Right ventricle myocardium superior (tissue), 1 donor: ENCODE measurements around the gene RNF224. TPM values are rescaled to one million over a fixed set of nuclear protein-coding genes. Genes with fewer than 3 reads are reported as not detected.

Experiments used
- ATAC-seq: fragments of 200-7000 bp; cut with Tn5 transposase; one replicate; pipeline ENCODE4 v1.9.1; 2020; ENCODE audit warnings: mild to moderate bottlenecking; ENCODE audit not compliant: poor library complexity
- DNase-seq: peaks from one replicate; pipeline ENCODE4 v3.0.0-alpha.2; 2020
- intact Hi-C: fragments of 100-400 bp; cut with DNase I; formaldehyde crosslinking; loops from one replicate; pipeline ENCODE4 v1.11.2; 2022
- total RNA-seq: library from RNA; stranded (reverse); fragmentation: NEBNext Ultra II Directional; extraction: Animal tissue kit (Norgen Biotek cat#: 25700); gene quantifications from one replicate; pipeline ENCODE4 v1.2.1, GENCODE V29; 2021
- donor health status: DM: no; HTN: yes; CAD: no; lungs with severe emphysema.

The RNF224 gene
- total RNA-seq, 1 donor from 2014 or later = not detected

DNA sequence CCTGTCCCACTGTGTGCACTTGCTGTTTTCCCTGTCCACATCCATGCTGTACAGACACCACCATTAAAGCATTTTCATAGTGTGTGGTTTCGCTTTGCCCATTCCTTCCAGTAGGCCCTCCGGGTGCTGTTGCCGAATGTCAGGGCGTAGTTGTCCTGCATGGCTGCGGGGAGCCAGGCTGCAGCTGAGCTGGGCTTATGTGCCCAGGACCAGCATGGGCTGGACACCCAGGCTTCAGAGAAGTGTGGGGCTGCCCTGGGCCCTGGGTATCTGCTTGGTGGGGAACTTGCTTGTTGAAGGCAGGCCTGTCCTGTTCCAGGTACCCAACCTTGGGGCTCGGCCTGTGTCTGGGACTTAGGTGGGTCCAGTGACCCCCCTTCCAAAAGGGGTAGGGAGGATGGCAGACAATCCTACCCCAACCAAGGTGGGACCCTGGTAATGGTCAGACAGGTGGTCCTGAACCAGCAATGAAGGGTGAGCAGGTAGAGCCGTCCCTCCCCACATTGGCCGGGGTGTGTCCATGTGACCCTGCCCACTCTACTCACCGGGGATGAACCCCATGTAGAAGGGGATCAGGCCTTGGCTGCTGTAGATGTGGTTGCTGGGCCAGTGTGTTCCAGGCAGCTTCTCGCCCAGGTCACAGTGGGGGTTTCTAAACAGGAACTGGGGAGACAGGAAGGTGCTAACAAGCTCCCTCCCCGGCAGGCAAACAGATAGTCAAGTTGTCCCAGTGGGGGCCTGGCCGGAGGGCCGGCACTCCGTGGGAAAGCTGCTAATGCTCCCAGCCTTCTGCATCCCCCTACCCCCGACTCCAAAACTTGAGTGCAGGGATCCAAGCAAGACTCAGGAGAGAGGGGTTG is 16.6 kb downstream of the RNF224 start:
- intact Hi-C loops = no loop called here
- ATAC-seq (no peak), DNase-seq (no peak)

DNA sequence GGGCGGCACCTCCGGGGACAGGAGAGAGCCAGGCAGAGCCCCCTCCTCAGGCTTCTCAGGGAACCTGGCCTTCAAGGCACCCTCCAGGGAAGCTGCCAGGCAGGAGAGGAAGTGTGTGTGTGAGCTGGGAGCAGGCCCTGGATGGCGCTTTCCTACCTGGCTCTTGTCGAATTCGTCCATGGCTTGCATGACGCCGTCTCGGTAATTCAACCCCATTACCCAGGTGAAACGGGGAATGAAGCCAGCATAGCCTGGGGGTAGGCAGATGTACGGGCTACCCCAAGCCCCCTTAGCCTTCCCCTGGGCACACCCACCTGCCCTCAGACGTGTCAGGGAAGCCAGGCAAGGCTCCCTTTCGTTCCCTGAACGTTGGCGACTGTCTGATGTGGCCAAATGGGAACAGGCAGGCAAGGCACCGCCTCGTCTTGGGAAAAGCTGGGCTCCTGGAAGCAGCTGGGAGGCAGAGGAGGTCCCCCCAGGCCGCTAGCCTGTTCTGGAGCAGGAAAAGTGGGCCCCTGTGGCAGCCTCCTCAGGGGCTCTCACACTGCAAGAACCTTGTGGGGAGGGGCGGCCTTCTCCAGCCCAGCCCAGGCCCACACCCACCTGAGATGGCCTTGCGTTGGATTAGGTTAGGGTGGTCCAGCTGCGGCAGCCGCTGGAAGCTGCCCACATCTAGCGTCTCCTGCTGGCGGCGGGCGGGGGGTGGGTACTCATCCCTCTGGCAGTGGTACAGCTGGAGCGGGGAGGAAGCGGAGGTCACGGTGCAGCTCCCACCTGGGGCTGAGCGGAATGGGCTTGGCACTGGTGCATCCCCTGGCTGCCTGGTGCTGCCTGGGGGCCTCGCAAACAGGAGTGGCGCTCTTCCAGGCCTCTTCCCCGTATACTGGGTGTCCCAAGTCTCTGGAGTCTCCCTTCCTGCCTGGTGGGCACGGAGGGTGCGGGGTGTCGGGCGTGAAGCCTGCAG is 17.5 kb downstream of the RNF224 start:
- intact Hi-C loops = no loop called here
- DNase-seq (no peak), ATAC-seq (no peak)

DNA sequence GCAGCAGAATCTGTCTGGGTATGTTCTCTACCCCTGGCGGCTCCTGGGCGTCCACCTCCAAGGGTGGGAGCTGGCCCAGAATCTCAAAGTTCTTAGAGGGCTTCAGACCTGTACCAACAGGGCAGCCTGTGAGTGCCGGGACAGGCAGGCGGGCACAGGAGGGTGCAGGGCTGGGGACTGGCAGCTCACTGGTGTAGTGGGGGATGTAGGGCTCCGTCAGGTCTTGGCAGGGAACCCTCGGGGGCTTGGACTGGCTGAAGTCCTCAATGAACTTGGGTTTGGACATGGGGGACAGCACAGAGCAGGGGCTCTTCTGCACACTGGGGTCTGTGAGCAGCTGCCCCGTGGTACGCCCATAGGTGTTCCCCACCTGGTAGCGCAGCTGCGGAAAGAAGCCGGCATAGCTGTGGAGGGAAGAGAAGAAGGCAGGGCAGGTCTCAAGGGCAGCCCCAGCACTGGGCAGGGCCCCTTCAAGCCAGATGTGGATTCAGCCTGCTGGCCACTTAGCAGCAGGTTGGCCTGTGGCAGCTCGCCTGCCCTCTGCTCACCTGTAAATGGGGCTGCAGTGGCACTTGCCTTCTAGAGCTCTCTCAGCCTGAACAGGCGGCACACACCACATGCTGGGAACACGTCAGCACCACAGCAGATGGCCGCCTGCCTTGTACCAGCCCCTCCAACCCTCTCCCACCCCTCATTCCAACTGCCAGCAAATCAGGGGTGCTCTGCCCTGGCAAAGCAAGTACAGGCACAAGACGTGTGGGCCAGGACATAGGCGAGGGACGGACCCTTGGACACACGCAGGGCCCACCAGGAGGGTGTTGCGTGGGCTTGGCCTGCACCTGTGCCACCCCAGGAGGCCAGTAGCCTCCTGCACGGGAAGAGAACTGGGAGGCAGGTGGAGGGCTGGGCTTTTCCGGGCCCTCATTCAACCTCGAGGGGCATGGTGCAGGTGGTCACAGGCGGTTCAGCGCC is 18.4 kb downstream of the RNF224 start:
- DNase-seq = no peak
- intact Hi-C loops = no loop called here
- no peak for ATAC-seq

DNA sequence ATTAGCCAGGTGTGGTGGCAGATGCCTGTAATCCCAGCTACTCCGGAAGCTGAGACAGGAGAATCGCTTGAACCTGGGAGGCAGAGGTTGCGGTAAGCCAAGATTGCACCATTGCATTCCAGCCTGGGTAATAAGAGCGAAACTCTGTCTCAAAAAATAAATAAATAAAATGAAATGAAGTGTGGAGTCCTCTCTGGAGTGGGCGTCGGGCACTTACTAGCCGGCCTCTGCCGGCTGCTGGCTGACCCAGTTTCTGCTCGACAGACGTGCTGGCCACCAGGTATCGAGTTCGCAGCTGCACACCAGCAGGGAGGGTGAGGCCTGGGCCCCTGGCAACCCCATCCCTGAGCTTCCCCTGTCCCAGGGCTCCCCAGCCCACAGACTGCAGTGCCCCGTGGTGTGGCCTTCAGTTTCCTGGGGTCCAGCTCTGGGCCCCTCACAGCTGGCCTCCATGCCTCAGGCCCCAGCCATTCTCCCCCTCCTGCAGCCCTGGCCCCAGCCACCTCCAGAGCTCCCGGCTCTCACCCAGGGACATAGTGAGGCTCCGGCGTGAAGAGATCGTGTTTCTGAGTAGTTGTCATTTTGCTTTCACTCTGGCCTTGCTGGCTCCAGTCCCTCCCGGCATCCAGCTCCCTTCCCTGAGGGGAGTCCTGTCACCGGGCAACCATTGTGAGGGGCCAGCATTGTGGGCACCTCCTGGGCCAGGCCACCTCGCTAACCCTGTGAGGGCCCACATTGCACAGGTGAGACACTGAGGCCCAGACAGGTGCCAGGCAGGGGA is 20.0 kb downstream of the RNF224 start:
- ATAC-seq = no peak
- intact Hi-C loops = no loop called here
- no peak for DNase-seq

DNA sequence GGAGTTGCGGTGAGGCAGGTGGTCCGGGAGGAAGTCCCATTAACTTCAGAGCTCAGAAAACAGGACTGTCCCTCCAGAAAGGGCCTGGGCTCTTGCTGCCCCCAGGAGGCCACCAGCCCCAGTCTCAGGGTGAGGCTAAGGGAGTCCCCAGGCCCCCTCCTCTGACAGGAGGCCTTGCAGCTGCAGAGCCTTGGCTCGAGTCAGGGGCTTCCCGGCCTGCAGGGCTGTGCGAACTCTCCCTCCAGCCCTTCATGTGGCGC is 20.5 kb downstream of the RNF224 start:
- ATAC-seq = no peak
- intact Hi-C loops = no loop called here

DNA sequence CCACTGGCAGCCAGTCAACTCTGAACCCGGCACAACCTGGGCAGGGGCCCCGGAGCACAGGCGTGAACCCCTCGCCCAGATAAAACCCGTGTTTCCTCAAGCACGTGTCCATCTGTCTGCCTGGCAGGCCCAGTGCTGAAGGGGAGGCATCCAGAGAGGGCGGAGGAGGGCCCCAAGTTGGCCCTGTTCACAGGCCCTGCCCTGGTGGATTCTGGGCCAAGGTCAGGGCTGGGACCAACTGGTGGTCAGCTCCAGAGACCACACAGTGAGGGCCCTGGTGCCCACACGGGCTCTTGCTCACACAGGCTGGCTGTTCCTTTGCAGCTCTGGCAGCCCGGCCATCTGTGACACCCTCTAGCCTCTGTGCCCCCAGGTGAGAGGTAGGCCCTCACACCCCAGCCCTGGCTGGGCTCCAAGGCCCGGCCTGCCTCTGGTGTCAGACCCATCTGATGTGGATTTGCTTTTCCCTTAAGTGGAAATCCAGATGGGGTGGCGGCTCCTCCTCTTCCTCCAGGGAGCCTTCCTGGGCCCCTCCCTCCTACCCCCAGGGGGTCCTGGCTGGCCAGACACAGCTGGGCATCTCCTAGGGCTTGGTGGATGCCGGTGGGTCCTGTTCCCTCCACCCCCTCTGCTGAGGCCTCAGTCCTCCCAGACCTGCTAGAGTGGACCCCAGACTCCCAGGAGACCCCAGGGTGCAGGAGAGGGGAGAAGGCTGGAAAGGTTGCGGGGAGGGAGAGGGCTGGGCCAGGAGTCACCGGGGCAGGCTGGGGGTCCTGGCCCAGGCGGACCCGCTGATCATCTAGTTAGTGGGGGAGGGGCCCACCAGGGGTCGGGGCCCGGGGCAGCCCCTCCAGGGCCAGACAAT is 23.3 kb downstream of the RNF224 start:
- intact Hi-C loops = no loop called here
- ATAC-seq (peak; percentile 36), DNase-seq (peak; percentile 64)

More for the DNA sequence above, 20.5 kb downstream of the RNF224 start:
- no peak for DNase-seq

DNA sequence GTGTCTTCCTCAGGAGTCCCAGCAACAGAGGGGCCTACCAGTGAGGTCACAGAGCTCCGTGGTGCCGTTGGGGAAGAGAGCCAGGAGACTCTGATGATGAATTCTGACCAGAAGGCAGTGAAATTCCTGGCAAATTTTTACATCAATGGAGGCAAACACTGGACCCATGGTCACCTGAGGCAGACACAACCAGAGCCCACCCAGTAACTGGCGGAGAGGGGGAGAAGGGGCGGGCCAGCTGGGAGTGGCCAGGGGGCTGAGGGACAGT is 23.8 kb downstream of the RNF224 start, which contains the start of gene STPG3:
TSS of gene STPG3 (plus strand) at position 93 of the 268 bp plus-strand sequence. CDS start at position 94, 1 bp downstream.
- no peak for DNase-seq
- intact Hi-C loops = no loop called here
- ATAC-seq = no peak

DNA sequence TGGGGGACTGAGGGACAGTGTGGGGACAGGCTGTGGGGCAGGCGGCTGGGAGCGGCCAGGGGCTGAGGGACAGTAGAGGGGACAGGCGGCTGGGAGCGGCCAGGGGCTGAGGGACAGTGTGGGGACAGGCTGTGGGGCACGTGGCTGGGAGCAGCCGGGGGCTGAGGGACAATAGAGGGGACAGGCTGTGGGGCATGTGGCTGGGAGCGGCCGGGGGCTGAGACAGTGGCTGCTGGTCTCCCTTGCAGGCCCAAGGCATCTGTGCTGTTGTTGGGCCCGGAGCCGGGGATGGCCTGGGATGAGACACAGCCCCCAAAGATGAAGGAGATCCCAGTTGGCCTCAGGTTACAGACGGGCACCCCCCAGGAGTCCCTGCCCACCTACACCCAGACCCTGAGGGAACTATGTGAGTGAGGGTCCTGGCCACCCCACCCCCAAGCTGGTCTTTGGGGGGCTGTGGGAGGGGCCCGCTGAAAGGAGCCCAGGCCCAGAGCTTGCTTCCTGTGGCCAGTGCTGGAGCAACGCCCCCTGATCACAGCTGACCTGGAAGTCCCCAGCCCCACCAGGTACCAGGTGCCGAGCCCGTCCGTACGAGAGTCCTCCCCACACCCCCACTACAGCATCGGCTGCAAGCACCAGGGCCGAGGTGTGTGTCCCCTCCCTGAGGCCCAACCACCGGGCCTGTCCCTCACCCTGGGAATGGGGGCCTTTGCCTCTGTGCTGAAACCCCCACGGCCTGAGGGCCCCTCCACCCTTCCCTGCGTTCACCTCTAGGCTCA is 24.4 kb downstream of the RNF224 start:
- ATAC-seq (no peak), DNase-seq (no peak)
- intact Hi-C loops = no loop called here

DNA sequence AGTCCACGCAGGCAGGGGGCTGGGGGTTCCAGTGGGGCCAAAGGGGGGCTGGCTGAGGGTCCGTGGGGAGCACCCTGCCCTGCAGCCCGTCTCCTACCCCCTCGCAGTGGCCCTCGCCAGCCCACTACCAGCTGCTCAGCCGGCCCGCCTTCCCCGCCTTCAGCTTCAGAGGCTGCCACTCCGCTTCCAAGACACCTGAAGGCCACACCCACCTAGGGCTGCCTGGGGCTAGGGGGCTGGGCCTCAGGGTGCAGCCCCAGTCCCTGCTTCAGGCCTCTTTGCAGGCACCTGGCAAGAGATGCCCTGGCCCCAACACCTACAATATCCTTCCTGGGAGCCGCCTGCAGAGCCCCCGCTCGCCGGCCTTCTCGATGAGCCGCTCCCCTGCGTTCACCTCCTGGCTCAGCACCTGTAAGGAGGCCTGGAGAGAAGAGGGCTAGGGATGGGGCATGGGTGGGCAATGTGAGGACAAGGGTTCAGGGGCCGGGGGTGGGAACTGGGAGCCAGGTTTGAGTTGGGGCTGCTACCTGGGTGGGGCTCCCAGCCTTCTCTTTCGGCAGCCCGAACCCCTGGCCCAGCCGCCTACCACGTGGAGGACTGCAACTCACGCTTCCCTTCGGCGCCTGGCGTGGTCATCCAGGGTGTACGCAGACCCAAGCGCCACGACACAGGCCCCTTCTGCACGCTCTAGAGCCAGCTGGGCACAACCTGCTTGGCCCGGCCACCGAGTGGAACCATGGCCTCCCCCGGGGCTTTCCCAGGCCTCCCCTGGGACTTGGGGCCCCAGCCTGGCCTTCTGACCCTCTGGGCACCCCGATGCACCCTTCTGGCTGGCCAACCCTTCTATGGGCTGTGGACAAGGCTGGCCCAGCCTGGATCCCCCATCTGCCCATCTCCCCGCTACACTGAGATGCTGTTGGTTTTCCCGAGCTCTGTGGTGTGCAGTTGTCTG is 25.5 kb downstream of the RNF224 start:
- DNase-seq (no peak), ATAC-seq (no peak)
- intact Hi-C loops = no loop called here

DNA sequence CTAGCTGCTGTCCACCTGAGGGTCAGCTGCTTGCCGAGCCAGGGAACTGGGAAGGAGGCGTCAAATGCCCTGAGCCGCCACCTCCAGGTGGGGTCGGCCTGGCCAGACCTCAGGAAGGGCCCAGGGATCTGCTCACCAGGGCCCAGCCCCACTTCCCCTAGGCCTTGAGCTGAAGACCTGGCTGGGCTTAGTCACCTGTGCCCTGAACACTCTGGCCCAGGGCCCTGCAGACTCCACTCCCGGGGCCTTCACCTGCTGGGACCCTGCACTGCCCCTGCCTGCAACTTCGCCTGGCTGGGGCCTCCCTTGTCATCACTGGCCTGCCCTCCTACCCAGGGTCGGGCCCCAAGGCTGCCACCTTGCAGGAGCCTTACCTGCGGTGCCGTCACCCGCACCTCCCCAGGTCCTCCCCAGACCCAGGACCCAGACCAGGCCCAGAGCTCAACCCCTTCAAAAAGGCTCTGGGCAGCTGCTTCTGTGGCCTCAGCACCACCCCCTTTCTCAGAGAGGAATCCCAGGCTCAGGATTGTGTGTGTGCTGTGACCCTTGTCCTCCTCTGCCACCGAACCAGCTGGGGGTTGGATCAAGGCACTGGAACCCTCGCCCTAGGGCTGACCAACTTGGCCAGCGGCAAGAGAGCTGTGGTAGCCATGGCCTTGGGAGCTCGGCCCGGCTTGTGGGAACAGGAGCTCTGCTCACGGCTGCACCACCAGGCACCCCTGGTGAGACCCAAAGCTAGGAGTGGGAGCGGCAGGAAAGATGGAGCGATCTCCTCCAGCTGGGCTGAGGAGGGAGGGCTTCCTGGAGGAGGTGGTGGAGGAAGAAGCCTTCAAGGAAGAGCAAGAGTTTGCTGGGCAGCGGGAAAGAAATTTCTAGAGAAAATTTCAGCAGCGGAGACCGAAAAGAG is 26.7 kb downstream of the RNF224 start:
- DNase-seq (no peak), ATAC-seq (no peak)
- intact Hi-C loops = no loop called here

DNA sequence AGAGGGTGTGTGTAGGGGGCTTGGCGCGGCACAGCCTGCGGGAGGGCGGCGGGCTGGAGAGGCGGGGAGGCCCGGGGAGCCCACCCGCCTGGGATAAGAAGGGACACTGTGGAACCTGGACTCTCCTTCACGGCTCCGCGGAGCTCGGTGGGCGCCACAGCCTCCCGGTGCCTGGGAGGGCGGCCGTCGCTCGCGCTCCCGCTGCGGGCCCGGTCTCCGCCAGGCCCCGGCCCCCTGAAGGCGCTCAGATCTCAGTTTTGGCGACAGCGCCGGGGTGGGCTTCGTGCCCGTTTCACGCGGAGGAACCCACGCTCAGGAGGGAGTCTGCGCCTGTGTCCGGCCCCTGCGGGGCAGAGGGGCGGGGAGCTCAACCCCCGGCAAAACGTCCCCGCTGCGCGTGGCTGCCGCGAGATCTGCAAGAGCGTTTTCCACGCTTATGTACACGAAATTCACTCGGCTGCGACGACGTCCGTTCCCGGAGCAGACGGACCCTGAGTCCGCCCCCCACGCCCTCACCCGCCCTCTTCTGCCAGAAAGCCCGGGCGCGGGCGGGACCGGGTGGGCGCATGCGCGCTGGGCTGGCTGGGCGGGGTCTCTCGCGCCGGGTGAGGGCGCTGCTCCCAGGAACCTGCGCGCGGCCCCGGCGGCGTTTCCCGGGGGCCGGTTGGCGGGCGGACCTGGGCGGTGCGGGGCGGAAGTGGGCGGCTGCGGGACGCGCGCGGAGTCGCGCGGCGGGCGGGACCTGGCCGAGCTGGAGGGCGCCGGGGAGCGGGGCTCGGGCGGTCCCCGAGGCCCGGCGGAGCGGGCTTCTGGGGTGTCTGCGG is 27.5 kb downstream of the RNF224 start, which contains the start of gene NELFB:
TSS of gene NELFB (plus strand) at position 704 of the 824 bp plus-strand sequence.
- ATAC-seq = peak; percentile 92
- intact Hi-C loops = no loop called here
- DNase-seq = peak; percentile 97

DNA sequence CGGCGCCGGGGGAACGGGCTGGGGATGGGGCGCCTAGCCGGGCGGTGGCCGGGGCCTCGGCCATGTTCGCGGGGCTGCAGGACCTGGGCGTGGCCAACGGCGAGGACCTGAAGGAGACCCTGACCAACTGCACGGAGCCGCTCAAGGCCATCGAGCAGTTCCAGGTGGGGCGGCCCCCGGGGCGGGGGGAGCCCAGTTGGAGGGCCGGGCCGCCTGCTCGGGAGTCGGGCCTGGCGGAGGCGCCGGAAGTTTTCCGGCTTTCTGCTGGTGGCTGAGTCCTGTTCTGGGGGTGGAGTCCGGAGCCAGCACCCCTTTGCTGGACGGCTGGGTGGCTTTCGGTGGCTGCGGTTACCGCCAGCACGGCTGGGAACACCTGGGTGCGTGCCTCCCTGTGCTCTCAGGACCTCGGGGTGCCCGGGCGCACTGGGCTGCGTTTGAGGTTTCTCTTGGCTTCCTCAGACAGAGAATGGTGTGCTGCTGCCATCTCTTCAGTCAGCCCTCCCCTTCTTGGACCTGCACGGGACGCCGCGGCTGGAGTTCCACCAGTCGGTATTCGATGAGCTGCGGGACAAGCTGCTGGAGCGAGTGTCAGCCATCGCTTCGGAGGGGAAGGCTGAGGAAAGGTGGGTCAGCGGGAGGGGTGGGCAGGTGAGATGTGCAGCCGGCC is 28.3 kb downstream of the RNF224 start:
- DNase-seq = no peak
- intact Hi-C loops = no loop called here

DNA sequence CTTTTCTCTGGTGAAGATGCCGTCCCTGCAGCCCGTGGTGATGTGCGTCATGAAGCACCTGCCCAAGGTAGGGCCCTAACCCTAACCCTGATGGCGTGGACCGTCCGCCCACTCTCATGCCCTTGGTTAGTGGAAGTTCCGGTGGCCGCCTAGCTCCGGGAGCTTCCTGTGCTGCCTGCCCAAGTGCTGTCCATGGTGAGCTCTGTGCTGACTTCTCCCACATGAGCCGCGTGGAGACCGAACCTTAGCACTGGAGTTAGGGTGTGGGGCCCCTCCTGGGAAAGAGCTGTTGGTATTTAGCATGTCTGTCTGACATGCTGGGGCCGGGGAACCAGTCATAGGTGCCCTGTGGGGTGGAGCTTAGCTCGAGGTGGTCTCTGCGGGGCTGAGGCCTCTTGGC is 29.1 kb downstream of the RNF224 start:
- ATAC-seq = no peak
- DNase-seq = no peak
- intact Hi-C loops = no loop called here

More for the DNA sequence above, 28.3 kb downstream of the RNF224 start:
- ATAC-seq = peak; percentile 20
